Calu3 (cell line): ENCODE measurements around the gene CFAP45. TPM values are rescaled to one million over a fixed set of nuclear protein-coding genes. Genes with fewer than 3 reads are reported as not detected.
A peak's percentile ranks its signal among the peaks of the same experiment; 100 is the strongest.

Experiments used
- BruUV-seq: library from RNA; stranded (reverse); fragments of 400-500 nt; replicated peaks from 2 replicates; lab custom pipeline; 2021; lab: Mats Ljungman, UMichigan
- CTCF ChIA-PET: fragments of 300-600 bp; sonication (Branson Sonifier 250); formaldehyde crosslinking; loops from one replicate; lab custom pipeline; 2022; ENCODE audit warnings: antibody characterized with exemption; lab: Charles Lee
- DNase-seq: peaks from one replicate; pipeline ENCODE4 v3.0.0; 2022
- H3K27ac Mint-ChIP-seq: one replicate; pipeline ENCODE4 v1.8.0; 2022; ENCODE audit warnings: mixed read lengths; ENCODE audit not compliant: unreplicated experiment
- H3K27me3 Mint-ChIP-seq: one replicate; pipeline ENCODE4 v1.8.0; 2022; ENCODE audit warnings: mixed read lengths; ENCODE audit not compliant: unreplicated experiment
- H3K36me3 Mint-ChIP-seq: one replicate; pipeline ENCODE4 v1.8.0; 2022; ENCODE audit warnings: mild to moderate bottlenecking, moderate library complexity, mixed read lengths; ENCODE audit not compliant: insufficient read depth, unreplicated experiment
- H3K4me1 Mint-ChIP-seq: one replicate; pipeline ENCODE4 v1.8.0; 2022; ENCODE audit warnings: mild to moderate bottlenecking, low read depth, mixed read lengths; ENCODE audit not compliant: unreplicated experiment
- H3K4me3 Mint-ChIP-seq: one replicate; pipeline ENCODE4 v1.8.0; 2022; ENCODE audit warnings: mild to moderate bottlenecking, low read depth, moderate library complexity, mixed read lengths; ENCODE audit not compliant: unreplicated experiment
- H3K9me3 Mint-ChIP-seq: one replicate; pipeline ENCODE4 v1.8.0; 2022; ENCODE audit warnings: low read depth, mixed read lengths; ENCODE audit not compliant: unreplicated experiment
- intact Hi-C: fragments of 100-400 bp; cut with micrococcal nuclease; formaldehyde crosslinking; loops from one replicate; pipeline ENCODE4 v1.10.0; 2022; ENCODE audit not compliant: unreplicated experiment
- total RNA-seq: library from RNA; stranded (reverse); gene quantifications from 2 replicates; pipeline ENCODE4 v1.2.3, GENCODE V29; 2022
- TF ChIP-seq, protein P1 (sequence below): fragments of 200-600 bp; IDR thresholded peaks from one replicate; pipeline ENCODE4 v1.8.0; 2022; ENCODE audit warnings: antibody characterized with exemption; ENCODE audit not compliant: unreplicated experiment

CFAP45 gene
- total RNA-seq, 1 experiment from 2014 or later: 1.8 TPM

DNA sequence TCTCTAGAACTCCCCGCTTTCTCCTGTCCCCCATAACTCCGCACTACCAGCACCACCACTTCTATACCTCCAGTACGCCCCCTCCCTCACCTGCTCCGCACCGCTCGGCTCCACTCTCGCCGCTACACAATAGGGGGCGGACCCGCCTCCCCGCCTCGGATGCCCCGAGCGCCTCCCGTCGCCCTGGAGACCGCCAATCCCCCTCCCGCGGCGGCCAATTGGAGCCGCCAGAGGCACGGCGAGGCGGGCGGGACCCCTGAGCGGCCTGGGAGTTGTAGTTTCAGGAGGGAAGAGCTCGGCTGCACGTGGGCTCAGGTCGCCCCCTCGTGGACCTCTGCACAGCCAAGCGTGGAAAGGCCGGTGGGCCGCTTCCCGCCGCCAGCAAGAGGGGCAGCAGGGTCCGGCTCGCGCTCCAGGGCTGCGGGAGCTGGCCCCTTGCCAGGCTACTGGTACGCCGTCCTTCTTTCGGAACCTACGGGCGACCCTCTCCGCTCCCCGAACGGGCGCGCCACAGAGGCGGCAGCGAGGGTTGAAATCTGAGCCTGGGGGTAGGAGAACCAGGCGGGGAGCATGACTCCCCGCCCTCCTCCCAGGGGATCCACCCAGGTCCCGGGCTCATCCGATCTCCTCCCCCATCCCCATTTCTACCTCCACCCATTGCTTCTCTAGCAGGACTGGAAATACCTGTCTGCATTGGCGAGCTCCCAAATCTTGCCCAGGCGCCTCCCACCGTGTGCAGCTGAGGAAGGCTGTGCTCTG, 45.7 kb upstream of the CFAP45 start, which contains the start of gene IGSF9:
Gene IGSF9 (minus strand): TSS at position 131 of the 759 bp plus-strand sequence. CDS start 2,159 bp downstream, outside the sequence.
- Mint-ChIP-seq H3K9me3 (no peaks in the 10 kb centered on the region), H3K36me3 (peaks cover 18% of the 10 kb centered on the region), H3K27ac (peak within 1 kb of the TSS; percentile 86), H3K27me3 (peaks cover 9% of the 10 kb centered on the region), H3K4me3 (peak within 1 kb of the TSS; percentile 94), H3K4me1 (peaks cover 35% of the 10 kb centered on the region)
- CTCF ChIA-PET: interaction anchor here (0.7 to 2.4 kb wide), 11 partner anchors 8 to 430 kb away, joined by 3 to 27 read pairs (median 5); partner anchors contain the start of gene TAGLN2
- no TSS peak for BruUV-seq
- intact Hi-C loops: loop anchor here (1.0 to 10.0 kb wide), 3 partner anchors 53 to 429 kb away; no protein-coding TSS in a partner anchor
- peak; percentile 94 for DNase-seq
- TF ChIP-seq, protein P1, sequence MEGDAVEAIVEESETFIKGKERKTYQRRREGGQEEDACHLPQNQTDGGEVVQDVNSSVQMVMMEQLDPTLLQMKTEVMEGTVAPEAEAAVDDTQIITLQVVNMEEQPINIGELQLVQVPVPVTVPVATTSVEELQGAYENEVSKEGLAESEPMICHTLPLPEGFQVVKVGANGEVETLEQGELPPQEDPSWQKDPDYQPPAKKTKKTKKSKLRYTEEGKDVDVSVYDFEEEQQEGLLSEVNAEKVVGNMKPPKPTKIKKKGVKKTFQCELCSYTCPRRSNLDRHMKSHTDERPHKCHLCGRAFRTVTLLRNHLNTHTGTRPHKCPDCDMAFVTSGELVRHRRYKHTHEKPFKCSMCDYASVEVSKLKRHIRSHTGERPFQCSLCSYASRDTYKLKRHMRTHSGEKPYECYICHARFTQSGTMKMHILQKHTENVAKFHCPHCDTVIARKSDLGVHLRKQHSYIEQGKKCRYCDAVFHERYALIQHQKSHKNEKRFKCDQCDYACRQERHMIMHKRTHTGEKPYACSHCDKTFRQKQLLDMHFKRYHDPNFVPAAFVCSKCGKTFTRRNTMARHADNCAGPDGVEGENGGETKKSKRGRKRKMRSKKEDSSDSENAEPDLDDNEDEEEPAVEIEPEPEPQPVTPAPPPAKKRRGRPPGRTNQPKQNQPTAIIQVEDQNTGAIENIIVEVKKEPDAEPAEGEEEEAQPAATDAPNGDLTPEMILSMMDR: peak; percentile 48

DNA sequence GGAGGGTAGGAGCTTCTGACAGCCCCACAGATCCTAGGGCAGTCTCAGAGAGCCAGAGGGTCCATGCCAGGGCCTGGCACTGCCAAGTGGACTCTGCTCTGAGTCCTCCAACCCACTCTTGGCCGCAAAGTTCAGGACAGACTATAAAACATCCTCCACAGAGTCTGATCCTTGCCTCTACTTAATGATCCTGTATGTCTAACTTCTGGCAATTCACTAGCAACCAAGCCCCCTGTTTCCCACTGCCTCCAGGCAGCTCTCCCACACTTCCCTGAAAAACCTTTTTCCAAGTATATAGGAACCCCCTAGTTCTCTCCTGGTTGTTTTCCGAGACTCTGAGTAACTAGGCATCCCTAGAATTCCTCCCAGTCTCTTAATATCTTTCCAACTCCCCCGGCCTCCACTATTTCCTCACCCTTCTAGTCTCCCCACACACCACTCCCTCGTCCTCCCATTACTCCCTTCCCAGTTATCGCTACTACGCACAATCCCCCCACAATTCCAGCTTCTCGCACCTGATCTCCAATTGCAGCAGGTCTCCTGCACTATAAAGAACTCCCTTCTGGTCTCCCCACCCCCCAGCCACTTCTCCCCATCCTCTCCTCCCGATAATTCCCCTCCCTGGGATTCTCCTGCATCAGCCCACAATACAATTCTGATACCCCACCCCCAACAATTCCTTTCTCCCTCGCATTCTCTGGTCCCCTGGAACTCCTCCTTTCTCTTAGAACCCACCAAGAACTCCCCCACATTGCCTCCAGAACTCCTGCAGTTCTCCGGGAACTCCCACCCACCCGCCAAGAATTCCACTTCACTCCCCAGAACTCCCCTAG, 44.9 kb upstream of the CFAP45 start:
- H3K9me3 Mint-ChIP-seq: no peaks in the 10 kb centered on the region
- TF ChIP-seq, protein P1: no peak
- BruUV-seq: no TSS peak
- peaks cover 35% of the 10 kb centered on the region for H3K4me1 Mint-ChIP-seq
- CTCF ChIA-PET: interaction anchor here (0.7 to 2.4 kb wide), 7 partner anchors 8 to 431 kb away, joined by 3 to 27 read pairs (median 7); partner anchors contain the start of gene TAGLN2
- no peak for DNase-seq
- peak overlapping the region; percentile 86 for H3K27ac Mint-ChIP-seq
- H3K27me3 Mint-ChIP-seq: peaks cover under 1% of the 10 kb centered on the region
- intact Hi-C loops: loop anchor here (2.0 to 10.0 kb wide), 2 partner anchors 52 to 430 kb away; no protein-coding TSS in a partner anchor
- peak overlapping the region; percentile 94 for H3K4me3 Mint-ChIP-seq
- H3K36me3 Mint-ChIP-seq: peaks cover 18% of the 10 kb centered on the region

DNA sequence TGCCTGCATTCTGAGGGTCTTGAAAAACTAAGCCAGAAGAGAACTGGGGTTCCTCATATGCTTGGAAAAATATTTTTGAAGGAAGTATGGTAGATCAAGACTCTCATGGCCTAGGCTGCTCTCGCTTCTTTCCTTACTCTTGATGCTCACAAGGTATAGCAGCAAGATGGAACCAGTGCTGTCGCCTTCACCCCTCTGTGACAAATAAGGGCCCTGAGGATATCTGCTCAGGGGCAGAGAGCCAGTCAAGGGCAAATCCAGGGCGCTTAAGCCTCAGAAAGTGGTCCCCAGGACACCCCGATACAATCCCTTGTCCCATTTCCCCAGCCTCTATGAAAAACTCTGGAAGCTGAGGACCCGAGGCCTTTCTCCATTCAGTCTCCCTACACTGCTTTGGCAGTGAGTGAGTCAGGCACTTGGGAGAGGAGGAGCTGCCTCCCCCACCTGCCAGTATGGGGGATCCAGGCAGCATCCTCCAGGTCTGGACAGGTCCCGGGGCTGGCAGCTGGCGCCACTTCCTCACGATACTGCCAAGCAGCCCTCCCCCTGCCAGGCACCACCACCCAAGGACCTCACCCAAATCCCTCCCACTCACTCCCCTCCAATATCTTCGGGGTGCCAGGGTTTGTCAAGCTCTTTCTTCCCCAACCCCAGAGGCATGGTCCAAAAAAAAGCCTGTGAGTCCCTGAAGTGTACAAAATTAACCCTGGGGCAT, 44.1 kb upstream of the CFAP45 start:
- TF ChIP-seq, protein P1: no peak
- Mint-ChIP-seq H3K27me3 (no peaks in the 10 kb centered on the region), H3K4me1 (peaks cover 35% of the 10 kb centered on the region), H3K36me3 (peaks cover 18% of the 10 kb centered on the region), H3K27ac (no peak overlapping the region), H3K9me3 (no peaks in the 10 kb centered on the region), H3K4me3 (peak overlapping the region; percentile 94)
- DNase-seq: no peak
- BruUV-seq: no TSS peak
- intact Hi-C loops: loop anchor here (2.0 to 10.0 kb wide), 2 partner anchors 51 to 431 kb away; no protein-coding TSS in a partner anchor
- CTCF ChIA-PET: no interaction called here
